ENCODE measurements around the gene SAT1.
"Not testable (repeated sequence)": the region's sequence is repeated elsewhere in the genome, so short reads cannot be mapped to it uniquely, and the experiment has no call there.

The SAT1 gene

DNA sequence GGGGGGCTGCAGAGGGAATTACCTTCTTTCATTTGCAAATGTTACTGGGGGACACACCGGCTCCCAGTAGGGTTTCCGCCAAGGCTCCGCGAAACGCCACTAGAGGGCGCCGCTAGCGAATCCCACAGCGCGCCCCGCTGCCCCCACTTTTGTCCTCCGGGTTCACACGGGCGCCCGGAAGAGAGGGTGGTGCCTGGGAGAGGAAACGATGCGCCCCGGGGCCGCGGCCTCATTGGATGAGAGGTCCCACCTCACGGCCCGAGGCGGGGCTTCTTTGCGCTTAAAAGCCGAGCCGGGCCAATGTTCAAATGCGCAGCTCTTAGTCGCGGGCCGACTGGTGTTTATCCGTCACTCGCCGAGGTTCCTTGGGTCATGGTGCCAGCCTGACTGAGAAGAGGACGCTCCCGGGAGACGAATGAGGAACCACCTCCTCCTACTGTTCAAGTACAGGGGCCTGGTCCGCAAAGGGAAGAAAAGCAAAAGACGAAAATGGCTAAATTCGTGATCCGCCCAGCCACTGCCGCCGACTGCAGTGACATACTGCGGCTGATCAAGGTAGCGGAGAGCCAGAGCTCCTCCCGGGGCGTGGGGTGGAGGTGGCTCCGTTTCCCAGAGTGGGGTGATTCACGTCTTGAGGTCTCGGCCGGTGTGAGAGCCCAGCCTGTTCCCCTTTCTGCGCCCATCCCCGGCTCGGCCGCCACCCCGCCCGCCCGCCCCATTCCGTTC lies at the start of gene SAT1:
SAT1 (plus strand) TSS at position 311 of the 726 bp plus-strand sequence; CDS start at position 490, 179 bp downstream.
- peak; percentile 85 for DNase-seq

DNA sequence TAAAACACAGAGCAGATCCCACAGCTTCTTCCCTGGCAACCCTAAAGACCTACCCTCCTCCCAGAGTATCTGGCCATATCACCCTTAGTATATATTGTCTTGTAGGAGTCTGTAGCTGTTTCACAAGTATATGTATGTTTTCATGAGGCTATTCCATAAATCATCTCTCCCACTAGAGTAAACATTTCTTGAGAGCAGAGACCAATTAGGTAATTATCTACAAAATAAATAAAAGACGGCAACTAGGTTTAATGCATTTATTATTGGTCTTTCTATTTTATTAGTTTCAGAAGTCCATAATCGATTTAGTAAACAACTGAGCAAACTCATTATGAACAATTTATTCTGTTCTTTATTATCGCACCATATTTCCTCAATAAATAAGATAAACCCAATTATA lies 46.9 kb upstream of the SAT1 start:
- no peak for DNase-seq

DNA sequence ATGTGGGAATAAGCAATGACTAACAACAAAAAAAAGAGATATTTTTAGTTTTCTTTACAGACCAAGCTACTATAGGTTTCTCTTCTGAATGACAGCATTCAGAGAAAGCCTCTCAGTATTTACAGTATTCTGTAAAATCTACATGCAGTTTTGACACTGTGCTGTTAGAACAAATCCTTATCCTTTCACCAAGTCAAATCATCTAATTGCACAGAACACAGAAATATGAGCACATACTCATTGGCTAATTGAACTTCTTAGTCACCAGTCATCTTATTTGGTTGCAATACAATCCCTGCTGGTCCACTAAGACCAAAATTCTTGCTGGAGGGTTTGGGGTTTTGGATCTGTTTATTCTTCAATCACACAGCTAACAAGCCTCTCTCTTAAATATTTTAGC lies 45.6 kb upstream of the SAT1 start:
- DNase-seq = no peak

DNA sequence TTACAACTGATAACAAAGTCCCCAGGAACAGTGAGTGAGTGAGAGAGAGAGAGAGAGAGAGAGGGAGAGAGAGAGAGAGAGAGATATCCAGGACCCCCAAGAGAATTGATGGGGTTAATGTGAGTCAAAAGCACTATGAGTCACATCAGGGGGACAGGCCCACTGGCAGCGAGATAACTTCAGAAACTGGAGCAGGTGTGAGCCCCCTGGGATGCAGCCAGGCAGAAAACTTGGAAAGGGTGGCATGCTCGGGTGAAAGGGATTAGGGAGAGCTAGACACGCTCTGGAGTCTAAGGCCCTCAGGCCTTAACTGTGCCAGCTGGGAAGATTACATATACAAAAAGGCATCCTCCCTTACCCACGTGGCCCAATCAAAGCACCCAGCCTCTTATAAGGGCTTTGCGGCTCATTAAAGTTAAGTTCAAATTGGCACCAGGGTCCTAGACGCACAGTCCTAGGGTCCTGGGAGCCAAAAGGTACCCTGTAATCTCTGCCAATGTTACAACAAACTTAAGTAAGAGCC lies 40.7 kb upstream of the SAT1 start:
- DNase-seq = no peak

DNA sequence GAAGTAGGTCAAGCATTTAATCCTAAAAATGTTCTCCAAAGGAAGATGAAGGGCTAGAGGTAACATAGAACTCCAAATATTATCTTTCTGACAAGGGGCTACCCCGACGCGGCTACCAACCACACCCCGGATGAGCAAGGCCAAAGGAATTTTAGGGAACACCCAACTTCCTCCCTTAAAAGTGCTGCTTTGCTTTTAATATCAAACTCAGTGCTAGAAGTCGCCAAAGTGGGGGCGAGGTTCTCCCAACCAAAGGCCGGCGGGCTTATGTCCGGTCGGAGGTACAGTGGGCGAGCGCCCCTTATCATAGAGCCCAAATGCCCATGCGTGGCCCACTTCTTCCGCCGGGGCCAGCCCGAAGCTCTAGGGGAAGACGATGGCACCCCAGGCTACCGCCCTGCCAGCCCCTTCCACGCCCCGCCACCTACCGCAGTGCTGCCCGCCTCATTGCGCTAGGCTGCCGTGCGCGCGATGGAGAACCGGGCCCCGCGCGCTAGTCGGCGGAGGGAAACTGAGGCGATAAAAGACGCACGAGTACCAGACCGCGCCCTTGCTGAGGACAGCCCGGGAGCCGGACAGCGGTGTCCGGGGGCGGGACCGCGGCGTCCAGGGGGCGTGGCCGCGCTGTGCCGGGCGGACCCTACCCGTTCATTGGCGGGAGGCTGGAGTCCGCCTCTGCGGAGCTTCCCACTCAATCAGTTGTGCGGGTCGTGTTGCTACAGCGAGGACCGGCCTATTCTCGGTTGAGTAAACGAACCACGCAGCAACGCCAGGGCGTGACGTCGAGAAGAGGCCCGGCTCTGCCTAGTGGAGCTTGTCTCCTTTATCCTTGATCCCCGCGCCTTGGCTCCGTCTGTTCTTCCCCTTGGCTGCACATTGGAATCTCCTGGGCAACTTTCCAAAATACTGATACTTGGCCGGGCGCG lies 40.0 kb upstream of the SAT1 start, which contains the start of gene ACOT9:
ACOT9 (minus strand) TSS at position 580 of the 926 bp plus-strand sequence; CDS start at position 448, 132 bp downstream.
- DNase-seq = peak; percentile 68

DNA sequence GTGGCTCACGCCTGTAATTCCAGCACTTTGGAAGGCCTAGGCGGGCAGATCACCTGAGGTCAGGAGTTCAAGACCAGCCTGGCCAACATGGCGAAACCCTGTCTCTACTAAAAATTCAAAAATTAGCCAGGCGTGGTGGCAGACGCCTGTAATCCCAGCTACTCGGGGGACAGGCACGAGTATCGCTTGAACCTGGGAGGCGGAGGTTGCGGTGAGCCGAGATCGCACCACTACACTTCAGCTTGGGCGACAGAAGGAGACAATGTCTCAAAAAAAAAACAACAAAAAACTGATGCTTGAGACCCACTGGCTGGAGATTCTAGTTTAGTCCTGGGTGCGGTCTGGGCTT lies 39.4 kb upstream of the SAT1 start:
- DNase-seq = not testable (repeated sequence)

DNA sequence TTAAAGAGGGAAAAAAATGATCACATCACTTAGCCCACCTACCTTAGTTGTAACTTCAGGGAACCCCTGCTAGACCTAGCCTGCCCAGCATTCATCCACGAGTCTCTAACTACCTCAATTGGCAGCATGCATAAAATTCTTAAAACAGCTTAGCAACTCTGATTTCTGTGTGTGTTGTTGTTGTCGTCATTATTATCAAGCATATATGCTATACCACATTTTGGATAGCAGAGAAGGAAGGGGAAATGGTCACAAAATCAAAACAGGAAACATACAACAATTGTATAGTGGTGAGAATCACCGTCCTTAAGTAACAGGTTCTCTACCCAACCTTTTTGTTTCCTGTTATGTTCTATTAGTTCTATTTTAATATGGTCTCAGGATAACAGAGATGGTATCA lies 37.2 kb upstream of the SAT1 start:
- no peak for DNase-seq

DNA sequence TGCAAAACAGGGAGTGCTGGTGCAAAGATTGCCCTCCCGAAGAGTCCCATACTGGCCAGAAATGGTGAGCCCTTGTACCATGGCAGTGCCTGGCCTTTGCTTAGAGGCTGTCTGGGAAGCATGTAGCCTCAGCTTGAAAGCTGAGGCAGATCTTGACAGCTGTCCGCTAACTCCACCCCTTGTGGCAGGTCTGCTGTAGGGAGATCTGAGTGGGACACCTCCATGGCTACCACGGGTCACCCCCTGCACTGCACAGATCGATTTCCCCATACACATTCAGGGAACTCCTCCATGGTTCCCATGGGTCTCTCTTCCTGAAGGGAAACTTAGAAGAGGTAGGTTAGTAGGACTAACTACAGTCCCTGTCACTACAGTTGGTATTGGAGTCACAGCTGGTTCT lies 33.8 kb upstream of the SAT1 start:
- DNase-seq = no peak

DNA sequence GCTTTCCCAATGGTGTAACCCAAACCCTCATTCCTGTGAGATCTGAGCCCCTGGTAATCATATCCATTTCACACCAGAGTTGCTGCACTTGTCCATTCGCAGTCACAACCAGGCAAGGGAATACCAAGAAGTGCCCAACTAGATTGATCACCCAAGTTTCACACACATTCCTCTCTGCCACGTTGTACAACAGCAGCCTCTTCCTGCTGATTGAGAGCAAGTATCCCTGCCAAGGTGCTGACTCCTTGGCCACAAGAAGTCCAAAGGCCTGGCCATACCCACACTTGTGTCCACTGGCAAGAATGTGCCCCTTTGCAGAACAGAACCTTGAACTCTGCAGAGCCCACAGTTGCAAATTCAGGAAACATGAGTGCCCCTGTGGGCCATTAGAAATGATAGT lies 33.4 kb upstream of the SAT1 start:
- DNase-seq = no peak

DNA sequence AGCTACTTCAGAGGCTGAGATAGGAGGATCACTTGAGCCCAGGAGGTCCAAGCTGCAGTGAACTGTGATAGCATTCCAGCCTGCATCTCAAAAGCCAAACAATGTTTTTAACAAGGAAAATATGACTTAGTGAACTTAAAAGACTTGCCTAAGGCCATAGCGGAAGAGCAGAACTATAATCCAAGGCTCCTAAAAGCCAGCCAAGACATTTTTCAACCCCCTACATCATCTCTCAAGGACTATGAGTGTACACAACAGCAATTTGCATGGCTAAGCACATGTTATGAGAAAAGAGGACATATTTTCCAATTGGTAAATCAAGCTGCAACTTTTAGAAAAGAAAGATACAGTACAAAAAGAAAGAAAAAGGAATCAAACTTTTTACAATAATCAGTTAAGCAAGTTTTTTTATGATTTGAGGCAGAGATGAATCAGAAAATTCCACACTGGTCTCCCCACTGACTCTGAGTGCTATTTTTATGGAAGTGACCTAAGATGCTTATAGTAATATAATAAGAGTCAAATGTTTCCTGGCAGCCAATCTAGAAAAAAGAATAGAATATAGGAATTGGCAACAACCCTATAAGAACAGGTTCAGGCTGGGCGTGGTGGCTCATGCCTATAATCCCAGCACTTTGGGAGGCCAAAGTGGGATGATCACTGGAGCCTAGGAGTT lies 30.1 kb upstream of the SAT1 start:
- DNase-seq = no peak

DNA sequence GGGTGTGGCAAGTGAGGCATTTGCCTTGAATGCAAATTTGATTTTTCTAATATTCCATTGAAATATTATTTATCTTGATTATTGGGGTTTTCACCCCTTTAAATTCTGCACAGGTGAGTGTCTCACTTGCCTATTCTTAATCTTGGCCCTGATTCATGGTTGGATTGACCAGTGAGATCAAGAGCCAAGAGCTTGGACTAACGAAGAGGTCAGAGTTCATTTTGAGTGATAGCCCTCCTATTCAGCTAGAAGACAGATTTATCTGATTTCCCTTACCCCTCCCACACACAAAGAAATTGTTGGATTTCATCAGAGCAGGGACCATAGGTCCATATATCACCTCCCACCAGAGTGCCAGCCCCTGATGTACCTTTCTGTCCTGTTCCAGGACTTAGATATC lies 28.3 kb upstream of the SAT1 start:
- DNase-seq = no peak

DNA sequence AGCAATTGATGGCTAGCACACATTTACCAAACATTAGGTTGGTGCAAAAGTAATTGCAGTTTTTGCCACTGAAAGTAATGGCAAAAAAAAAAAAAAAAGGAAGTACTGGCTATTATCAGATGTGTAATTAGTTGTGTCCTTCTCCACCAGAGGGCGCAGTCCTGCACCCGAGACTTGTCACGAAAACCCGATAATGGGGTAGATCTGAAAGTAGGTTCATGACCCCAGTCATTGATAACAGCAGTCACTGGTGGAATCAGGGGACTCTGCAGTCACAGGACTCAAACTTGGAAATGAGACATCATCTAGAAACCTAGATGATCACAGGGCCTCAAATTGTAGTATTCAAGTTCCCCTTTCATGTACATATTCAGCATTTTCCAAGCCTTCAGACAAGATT lies 26.8 kb upstream of the SAT1 start:
- peak; percentile 18 for DNase-seq

DNA sequence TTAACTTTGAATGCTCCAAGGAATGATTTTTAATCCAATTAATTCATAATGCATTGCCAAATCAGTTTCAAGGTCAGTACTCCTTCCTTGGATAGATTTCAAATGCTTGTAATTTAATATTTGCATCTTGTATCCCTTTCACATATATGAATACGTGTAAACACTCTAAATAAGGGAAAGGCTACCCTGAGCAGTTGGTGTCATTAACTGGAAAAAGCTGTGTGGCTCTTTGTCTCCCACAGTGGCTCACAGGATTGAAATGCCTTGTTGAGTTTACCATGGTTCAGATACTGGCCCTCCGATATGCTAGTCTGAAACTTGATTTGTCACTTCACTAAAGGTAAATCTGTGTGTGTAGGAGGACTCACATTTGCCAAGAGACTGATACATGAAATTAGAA lies 23.2 kb upstream of the SAT1 start:
- no peak for DNase-seq

DNA sequence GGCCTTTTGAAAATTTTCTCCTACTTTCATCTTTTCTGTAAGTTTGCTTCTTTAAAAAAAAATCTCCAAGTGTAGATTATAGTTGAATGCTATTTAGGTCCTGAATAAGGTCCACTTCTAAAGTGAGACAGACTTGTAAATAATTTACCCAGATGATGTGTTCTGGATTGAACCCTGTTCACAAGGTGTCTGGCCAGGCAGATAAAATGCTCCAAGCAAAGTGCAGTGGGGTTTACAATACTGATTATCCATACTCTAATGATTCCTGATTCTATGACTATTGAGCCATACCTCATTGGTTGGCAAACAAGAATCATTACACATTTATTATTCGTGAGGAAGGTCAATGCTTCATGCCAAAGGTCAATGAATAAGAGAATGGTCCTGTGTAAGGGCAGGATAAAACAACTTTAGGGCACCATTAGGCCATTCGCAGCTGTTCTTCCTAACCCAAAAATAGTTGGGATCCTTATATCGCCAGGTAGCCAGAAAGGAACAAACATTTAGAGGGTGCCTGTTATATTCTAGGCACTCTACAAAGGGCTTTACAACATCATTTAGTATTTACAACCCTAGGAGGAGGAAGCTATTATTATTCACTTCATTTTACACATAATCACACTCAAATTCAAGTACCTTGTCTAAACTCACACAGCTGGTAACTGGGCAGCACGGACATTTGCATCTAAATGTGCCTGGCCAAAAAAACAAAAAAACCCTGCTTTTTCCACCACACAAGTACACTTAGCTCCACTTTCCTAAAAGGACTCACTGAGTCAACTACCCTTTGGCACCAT lies 18.6 kb upstream of the SAT1 start:
- DNase-seq = peak; percentile 57

DNA sequence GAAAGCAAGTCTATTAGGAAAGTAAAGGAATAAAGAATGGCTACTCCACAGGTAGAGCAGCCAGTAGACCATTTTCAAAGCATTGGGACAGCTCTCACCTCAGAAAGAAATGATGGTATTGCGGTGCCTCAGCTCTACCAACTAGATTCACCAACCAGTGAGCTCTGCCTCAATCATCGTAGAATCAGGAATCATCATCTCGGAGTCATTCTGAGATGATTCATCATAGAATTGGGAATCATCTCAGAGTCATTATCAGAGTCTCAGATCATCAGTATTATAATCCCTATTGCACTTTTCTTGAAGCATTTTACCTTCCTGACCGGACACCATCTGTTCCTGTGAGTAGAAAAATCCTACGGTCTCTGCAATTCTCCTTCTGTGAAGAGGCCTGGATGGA lies 17.5 kb upstream of the SAT1 start:
- DNase-seq = no peak

DNA sequence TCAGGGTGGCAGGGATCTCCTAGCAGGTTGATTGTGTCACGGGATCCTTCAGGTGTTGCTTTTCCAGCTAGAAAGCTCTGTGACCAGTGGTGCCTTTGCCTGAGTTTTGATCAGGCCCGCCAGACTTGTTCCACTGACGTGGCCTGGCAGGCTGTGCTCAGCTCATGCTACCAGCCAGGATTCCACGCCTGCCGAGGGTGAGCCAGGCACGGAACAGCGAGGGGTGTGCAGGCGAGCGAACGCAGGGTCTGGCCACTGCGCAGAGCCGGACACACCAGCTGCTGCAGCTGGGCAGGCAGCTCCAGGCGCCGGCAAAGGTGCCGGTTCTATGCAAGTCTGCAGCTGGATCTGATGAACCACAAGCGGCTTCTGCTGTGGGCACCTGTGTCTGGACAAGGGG lies 17.1 kb upstream of the SAT1 start:
- no peak for DNase-seq

DNA sequence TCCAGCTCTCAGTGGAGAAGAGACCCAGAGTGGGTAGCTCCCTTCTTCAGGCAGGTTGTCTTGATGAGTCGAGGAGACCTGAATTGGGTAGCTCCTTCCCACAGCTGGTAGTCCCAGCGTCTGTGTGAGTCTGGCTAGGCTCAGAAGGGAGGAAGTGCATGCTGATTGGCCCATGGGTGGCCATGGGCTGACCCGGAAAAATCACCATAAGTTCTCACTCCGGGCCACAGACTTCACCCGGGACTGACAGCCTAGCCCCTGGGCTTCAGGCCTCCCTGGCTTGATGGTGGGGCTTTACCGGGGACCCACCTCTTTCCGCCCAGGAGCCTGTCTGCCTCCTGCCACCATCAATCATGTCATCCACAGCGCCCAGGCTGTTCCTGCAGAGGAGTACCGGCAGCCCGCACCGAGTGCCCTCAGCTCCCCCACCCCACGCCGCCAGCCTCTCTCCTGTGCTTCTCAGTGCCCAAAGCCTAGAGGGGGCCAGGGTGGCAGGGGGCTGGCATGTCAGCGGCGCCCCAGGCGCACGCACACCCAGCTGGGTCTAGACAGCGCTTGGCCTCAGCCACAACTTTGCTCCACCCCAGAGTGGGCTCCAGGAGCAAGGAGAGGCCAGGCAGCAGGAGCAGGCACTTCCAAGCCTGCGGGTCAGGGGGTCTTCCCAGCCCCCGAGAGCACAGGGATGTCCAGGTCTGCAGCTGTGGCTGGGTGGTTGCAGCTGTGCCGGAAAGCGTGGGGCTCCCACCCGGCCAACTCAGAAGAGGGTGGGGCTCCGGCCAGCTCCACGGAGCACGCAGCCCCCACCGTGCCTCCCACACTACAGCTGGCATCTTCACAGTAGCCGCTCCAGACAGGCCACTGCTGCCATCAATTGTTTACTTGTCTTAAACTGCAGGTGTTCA lies 16.1 kb upstream of the SAT1 start:
- no peak for DNase-seq

DNA sequence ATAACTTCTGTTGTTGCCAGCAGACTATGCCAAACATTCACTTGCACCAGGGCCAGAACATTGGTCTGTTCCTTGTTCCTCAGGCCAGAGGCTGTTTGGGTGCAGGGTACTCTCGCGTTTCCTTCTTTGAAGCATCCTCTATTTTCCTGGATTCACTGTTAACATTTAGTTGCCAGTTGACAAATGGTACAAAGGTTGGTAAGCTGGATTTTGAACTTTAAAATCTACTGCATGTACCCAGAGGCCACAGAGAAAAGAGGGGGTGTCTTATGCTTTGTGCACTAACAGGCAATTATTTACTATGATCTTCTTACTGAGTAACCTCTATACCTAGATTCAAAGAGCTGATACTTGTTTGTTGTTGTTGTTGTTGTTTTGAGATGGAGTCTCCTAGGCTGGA lies 12.8 kb upstream of the SAT1 start:
- DNase-seq = no peak

DNA sequence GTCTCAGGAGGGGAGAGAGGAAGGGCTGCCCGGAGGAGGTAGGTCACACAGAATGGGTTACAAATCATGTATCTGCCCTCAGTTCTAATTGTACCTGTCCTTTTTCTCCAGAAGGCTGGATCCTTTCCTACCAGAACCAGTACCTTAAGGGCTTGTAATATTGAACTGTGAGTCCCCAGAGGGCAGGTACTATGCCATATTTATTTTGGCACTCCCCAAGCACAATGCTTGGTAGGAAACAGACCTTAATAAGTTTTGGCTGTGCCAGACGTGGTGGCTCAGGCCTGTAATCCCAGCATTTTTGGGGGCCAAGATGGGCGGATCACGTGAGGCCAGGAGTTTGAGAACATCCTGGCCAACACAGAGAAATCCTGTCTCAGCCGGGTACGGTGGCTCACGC lies 11.9 kb upstream of the SAT1 start:
- DNase-seq = not testable (repeated sequence)

DNA sequence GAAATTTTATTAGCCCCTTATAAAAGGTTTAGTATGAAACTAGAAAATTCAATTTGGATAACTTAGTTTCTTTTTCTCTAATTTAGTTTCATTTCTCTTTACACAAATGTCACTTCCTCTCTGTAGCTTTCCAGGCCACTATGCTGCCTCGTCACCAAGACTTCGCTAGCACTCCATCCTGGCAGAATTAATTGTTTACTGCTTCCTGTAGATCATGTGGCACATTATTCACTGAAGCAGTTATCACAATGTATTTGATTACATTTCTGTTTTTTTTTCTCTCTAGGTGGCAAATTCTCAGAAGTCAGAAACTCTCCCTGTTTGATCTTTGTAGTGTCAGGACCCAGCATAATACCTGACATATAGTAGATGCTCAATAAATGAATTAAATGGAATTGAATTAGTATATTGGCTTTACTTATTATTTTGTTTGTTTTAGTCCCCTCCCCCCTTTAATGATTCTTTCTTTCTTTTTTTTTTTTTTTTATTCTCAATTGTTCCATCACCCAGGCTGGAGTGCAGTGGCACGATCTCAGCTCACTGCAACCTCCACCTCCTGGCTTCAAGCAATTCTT lies 9.3 kb upstream of the SAT1 start:
- peak; percentile 41 for DNase-seq

DNA sequence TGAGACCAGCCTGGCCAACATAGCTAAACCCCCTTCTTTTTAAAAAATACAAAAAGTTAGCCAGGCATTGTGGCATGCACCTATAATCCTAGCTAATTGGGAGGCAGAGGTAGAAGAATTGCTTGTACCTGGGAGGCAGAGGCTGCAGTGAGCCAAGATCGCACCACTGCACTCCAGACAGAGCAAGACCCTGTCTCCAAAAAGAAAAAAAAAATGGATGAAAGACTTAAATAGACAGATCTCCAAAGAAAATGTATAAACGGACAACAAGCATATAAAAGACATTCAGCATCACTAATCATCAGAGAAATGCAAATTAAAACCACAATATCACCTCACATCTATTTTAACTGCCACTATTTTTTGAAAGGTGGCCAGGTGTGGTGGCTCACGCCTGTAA lies 6.6 kb upstream of the SAT1 start:
- DNase-seq = no peak

All from DMS153 (cell line).